Neutrophil (primary cell): ENCODE data around the gene MMS22L.

Source experiments
- H3K27ac ChIP-seq: fragments of 200-600 bp; sonication (generic); 2 replicates; pipeline ENCODE4 v1.5.1; 2016; ENCODE audit warnings: mild to moderate bottlenecking, moderate library complexity
- H3K27me3 ChIP-seq: fragments of 200-600 bp; sonication (generic); 2 replicates; pipeline ENCODE4 v1.6.0; 2016; ENCODE audit warnings: mild to moderate bottlenecking
- H3K36me3 ChIP-seq: fragments of 200-600 bp; sonication (generic); 2 replicates; pipeline ENCODE4 v1.5.1; 2017
- H3K4me1 ChIP-seq, 2 experiments: fragments of 200-600 bp in 1 of 2; sonication (generic) in 1 of 2; 1 replicate in 1 of 2; 2 replicates in 1 of 2; pipeline versions ENCODE4 v1.5.1 to v1.6.1; 2013 to 2016; ENCODE audit warnings: low read depth in 1 of 2, low read length in 1 of 2, mild to moderate bottlenecking in 1 of 2, moderate library complexity in 1 of 2; ENCODE audit not compliant: control insufficient read depth in 1 of 2, insufficient read depth in 1 of 2
- H3K4me3 ChIP-seq, 2 experiments: fragments of 200-600 bp in 1 of 2; sonication (generic) in 1 of 2; 1 replicate in 1 of 2; 2 replicates in 1 of 2; pipeline ENCODE4 v1.5.1; 2013 to 2016; ENCODE audit warnings: low read depth in 1 of 2, low read length in 1 of 2, mild to moderate bottlenecking in 1 of 2, moderate library complexity in 1 of 2
- H3K9me3 ChIP-seq: fragments of 200-600 bp; sonication (generic); 2 replicates; pipeline ENCODE4 v1.5.1; 2016
- TF ChIP-seq, protein P1 (sequence below): fragments of 200-600 bp; sonication (generic); IDR thresholded peaks from 2 replicates; pipeline ENCODE4 v1.5.1; 2016; ENCODE audit warnings: antibody characterized with exemption

Gene MMS22L

DNA sequence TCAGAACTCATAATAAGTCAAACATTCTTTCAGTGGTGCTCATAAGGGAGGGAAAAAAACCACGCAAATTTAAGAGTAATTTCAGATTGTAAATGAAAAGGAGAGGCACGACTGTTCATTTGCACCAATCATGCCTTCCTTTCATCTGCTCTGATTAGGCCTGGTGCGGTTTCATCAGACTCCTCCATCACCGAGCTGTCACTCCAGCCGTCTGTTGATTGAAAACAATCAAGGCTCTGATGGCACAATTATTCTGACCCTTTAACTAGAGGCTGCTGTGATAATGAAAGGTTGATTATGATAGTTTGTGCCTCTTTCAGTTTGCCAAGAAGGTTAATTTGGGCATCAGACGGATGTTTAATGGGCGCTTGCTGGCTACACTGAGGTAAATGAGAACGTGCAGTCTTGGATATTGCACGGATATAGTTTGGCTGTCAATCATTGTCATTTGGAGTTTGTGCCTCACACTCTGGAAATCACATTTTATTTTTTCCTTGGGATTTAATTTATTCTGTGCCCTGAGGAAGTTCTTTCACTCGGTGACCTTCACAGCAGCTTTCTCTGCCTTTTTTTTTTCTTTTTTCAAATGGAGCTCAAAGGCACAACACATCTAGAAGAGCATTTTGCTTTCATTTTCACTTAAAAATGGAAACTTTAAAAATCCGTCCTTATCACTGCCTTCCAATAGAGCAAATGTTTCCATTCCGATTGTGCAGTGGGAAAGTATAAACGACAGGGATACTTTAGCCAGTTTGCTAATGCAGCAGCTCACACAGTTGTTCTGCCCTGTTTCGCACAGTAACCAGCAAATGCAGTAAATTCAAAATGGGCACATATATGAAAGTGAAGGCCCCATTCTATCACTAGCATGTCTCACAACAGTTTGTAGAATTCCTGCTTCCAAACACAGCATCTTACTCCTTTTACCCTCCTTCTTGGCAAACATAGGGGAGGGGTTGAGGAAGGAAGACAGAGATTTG is 185.7 kb downstream of the MMS22L start:
- TF ChIP-seq, protein P1, sequence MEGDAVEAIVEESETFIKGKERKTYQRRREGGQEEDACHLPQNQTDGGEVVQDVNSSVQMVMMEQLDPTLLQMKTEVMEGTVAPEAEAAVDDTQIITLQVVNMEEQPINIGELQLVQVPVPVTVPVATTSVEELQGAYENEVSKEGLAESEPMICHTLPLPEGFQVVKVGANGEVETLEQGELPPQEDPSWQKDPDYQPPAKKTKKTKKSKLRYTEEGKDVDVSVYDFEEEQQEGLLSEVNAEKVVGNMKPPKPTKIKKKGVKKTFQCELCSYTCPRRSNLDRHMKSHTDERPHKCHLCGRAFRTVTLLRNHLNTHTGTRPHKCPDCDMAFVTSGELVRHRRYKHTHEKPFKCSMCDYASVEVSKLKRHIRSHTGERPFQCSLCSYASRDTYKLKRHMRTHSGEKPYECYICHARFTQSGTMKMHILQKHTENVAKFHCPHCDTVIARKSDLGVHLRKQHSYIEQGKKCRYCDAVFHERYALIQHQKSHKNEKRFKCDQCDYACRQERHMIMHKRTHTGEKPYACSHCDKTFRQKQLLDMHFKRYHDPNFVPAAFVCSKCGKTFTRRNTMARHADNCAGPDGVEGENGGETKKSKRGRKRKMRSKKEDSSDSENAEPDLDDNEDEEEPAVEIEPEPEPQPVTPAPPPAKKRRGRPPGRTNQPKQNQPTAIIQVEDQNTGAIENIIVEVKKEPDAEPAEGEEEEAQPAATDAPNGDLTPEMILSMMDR = no peak
- no peak overlapping the region for H3K27ac ChIP-seq
- H3K27me3 ChIP-seq = no peaks in the 10 kb centered on the region
- H3K36me3 ChIP-seq = no peaks in the 10 kb centered on the region
- H3K4me1 ChIP-seq = peaks cover 0 to 3% of the 10 kb centered on the region in 2 experiments
- H3K9me3 ChIP-seq = no peaks in the 10 kb centered on the region
- no peak overlapping the region for H3K4me3 ChIP-seq

DNA sequence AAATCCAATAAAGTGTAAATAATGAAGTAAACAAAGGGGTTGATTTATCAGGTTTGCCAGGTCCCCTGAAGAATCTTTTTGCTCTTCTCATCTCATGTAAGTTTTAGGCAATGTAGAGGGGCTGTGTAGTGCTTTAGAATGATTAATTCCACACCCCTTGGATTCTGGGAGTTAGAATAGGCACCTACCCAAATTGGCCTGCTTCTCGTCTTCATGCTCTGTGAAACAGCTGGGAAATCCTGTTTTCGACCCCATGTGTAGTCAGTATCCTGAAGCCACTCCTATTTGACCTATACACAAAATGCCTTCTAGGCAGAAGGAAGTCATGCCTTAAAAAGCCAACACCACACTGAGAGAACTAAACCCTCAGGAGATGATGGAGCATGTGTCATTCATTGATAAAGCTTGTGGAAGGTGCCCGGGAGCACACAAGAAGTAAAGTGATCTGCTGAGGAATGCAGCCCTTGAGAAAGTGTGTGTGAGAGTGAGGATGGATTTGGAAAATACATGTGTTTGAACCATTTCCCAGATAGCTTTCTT is 187.6 kb downstream of the MMS22L start:
- Histone ChIP-seq H3K4me3 (no peak overlapping the region), H3K27ac (no peak overlapping the region), H3K4me1 (peaks cover 0 to 3% of the 10 kb centered on the region in 2 experiments), H3K36me3 (no peaks in the 10 kb centered on the region), H3K9me3 (no peaks in the 10 kb centered on the region), H3K27me3 (no peaks in the 10 kb centered on the region)
- TF ChIP-seq, protein P1 = no peak

DNA sequence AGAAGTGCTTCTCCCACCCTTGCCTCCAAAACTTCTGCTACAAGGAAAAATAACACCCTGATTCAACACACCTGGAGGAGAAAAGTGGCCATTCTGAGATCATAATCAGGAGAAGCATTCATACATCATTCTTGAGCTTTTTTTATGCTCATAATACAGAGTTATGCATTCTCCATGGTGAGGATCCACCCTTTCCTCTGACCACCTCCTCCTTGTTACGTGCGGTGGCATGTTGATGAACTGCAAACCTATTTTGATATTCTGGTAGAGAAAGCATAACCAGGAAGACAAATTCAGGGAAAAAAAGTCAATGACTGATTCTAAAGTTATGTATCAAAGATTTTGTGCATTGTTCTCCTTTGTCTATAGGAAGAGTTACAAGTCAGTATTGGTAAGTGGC is 188.6 kb downstream of the MMS22L start:
- Histone ChIP-seq H3K27ac (no peak overlapping the region), H3K4me3 (no peak overlapping the region), H3K36me3 (no peaks in the 10 kb centered on the region), H3K4me1 (peaks cover 0 to 3% of the 10 kb centered on the region in 2 experiments), H3K9me3 (no peaks in the 10 kb centered on the region), H3K27me3 (no peaks in the 10 kb centered on the region)
- TF ChIP-seq, protein P1 = no peak

DNA sequence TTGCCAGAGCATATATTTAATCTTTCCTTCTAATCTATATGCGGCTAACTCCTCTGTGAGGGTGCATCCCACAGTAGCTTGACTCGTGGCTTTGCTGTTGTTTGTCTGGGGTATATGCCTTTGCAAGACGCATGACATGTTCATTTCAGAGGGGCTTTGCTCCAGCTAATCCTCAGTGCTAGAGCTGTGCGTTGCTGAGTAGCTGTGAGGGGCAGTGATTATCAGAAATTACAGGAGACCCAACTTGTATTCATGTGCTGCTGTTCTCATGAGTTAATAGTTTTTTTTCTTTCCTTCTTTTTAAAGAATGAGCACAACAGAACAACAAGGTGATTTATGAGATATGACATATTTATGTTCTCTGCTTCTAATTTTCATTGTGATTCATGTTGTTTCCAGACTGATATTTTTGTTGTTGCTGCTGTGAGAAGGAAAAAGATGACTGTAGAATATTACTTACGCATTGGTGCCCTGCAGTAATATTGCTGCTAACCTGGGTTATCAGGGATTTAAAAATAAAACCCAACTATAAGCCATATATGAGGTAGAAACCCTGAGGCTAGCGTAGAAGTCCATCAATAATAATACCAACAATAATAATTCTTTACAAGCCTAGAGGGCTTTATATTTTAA is 190.2 kb downstream of the MMS22L start:
- H3K4me1 ChIP-seq = peaks cover 0 to 3% of the 10 kb centered on the region in 2 experiments
- no peak overlapping the region for H3K27ac ChIP-seq
- TF ChIP-seq, protein P1 = no peak
- H3K36me3 ChIP-seq = no peaks in the 10 kb centered on the region
- no peaks in the 10 kb centered on the region for H3K27me3 ChIP-seq
- no peaks in the 10 kb centered on the region for H3K9me3 ChIP-seq
- no peak overlapping the region for H3K4me3 ChIP-seq
